Nephron progenitor cell (in vitro differentiated cells): ENCODE measurements around the gene ASAP3.

Experiments used
- DNase-seq: peaks from one replicate; pipeline ENCODE4 v3.0.0; 2021
- H3K27ac Mint-ChIP-seq: 2 replicates; pipeline ENCODE4 v1.8.0; 2021; ENCODE audit warnings: mild to moderate bottlenecking, moderate library complexity, mixed read lengths
- H3K27me3 Mint-ChIP-seq: 2 replicates; pipeline ENCODE4 v1.8.0; 2021; ENCODE audit warnings: mild to moderate bottlenecking, low read depth, mixed read lengths; ENCODE audit not compliant: poor library complexity
- H3K36me3 Mint-ChIP-seq: 2 replicates; pipeline ENCODE4 v1.8.0; 2021; ENCODE audit warnings: low read depth, mixed read lengths
- H3K4me1 Mint-ChIP-seq: 2 replicates; pipeline ENCODE4 v1.8.0; 2021; ENCODE audit warnings: mixed read lengths
- H3K4me3 Mint-ChIP-seq: 2 replicates; pipeline ENCODE4 v1.8.0; 2021; ENCODE audit warnings: mild to moderate bottlenecking, moderate library complexity, mixed read lengths
- H3K9me3 Mint-ChIP-seq: 2 replicates; pipeline ENCODE4 v1.8.0; 2021; ENCODE audit warnings: mild to moderate bottlenecking, moderate library complexity, mixed read lengths
- CTCF ChIP-seq: fragments of 200-600 bp; sonication (generic); IDR thresholded peaks from 2 replicates; pipeline ENCODE4 v1.5.0; 2021; ENCODE audit warnings: antibody characterized with exemption

The ASAP3 gene

DNA sequence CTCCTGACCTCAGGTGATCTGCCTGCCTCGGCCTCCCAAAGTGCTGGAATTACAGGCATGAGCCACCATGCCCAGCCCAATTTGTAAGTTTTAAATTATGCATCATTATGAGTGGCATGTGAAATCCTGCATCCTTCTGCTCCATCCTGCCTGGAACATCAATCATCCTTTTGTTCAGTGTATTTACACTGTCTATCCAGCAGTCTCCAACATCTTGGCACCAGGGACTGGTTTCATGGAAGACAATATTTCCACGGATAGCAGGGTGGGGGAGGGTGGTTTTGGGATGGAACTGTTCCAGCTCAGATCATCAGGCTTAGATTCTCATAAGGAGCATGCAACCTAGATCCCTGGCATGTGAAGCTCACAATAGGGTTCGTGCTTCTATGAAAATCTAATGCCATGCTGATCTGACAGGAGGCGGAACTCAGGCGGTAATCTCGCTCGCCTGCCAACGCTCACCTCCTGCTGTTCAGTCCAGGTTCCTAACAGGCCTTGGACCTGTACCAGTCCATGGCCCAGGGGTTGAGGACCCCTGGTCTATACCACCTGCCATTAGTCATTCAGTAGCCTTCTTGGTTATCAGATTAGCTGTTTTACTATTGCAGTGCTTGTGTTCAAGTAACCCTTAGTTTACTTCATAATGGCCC is 37.2 kb downstream of the ASAP3 start:
- no peak for DNase-seq
- Mint-ChIP-seq H3K36me3 (peaks cover 22% of the 10 kb centered on the region), H3K4me3 (no peak overlapping the region), H3K27me3 (no peaks in the 10 kb centered on the region), H3K27ac (no peak overlapping the region), H3K4me1 (peaks cover 10% of the 10 kb centered on the region), H3K9me3 (no peaks in the 10 kb centered on the region)
- no peak for TF ChIP-seq CTCF

GRCh38 chr1:23444596-23445390 is 39.2 kb downstream of the ASAP3 start:
- no peak for TF ChIP-seq CTCF
- peaks cover 29% of the 10 kb centered on the region for H3K36me3 Mint-ChIP-seq

DNA sequence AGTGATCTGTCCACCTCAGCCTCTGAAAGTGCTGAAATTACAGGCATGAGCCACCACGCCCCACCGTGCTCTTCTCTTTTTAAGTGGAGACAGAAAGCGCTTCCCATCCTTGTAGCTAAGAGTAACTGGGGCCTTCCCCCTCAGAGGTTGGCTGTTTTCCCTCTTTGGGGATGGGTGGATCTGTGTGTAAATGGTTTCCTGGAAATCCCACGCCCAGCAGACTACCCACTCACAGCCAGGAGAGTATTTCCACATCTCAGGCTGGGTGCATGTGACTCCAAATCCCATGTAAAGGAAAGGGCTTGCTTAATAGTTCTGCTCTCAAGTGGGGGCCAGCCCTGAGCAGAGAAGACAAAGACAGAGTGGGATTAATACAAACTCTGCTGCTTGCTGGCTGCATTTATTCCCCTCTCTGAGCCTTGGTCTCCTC is 39.9 kb downstream of the ASAP3 start:
- no peak for DNase-seq
- no peak overlapping the region for H3K27ac Mint-ChIP-seq
- H3K4me3 Mint-ChIP-seq = no peak overlapping the region
- no peaks in the 10 kb centered on the region for H3K4me1 Mint-ChIP-seq
- no peak for TF ChIP-seq CTCF
- H3K9me3 Mint-ChIP-seq = no peaks in the 10 kb centered on the region
- H3K27me3 Mint-ChIP-seq = no peaks in the 10 kb centered on the region
- H3K36me3 Mint-ChIP-seq = peaks cover 30% of the 10 kb centered on the region

More at GRCh38 chr1:23444596-23445390, 39.2 kb downstream of the ASAP3 start:
- no peak overlapping the region for H3K4me3 Mint-ChIP-seq
- no peak for DNase-seq
- H3K9me3 Mint-ChIP-seq = no peaks in the 10 kb centered on the region
- H3K27ac Mint-ChIP-seq = no peak overlapping the region
- no peaks in the 10 kb centered on the region for H3K27me3 Mint-ChIP-seq
- H3K4me1 Mint-ChIP-seq = peaks cover 2% of the 10 kb centered on the region

- no peak for TF ChIP-seq CTCF
- Mint-ChIP-seq H3K4me3 (no peak overlapping the region), H3K36me3 (peaks cover 40% of the 10 kb centered on the region), H3K27ac (no peak overlapping the region), H3K27me3 (peaks cover 4% of the 10 kb centered on the region), H3K4me1 (no peaks in the 10 kb centered on the region), H3K9me3 (no peaks in the 10 kb centered on the region)
- DNase-seq = no peak
These were observed 41.2 kb downstream of the ASAP3 start for GRCh38 chr1:23442751-23443150.

GRCh38 chr1:23441446-23442148 is 42.4 kb downstream of the ASAP3 start:
- H3K9me3 Mint-ChIP-seq = no peaks in the 10 kb centered on the region
- peaks cover 43% of the 10 kb centered on the region for H3K36me3 Mint-ChIP-seq
- no peak overlapping the region for H3K27ac Mint-ChIP-seq
- TF ChIP-seq CTCF = no peak
- DNase-seq = no peak
- H3K4me1 Mint-ChIP-seq = no peaks in the 10 kb centered on the region
- peaks cover 4% of the 10 kb centered on the region for H3K27me3 Mint-ChIP-seq
- H3K4me3 Mint-ChIP-seq = no peak overlapping the region
